ENCODE data around the gene RELL1. TPM values are rescaled to one million over a fixed set of nuclear protein-coding genes. Genes with fewer than 3 reads are reported as not detected.

Gene RELL1
- total RNA-seq, 1 donor from 2014 or later, result 22.2 TPM

DNA sequence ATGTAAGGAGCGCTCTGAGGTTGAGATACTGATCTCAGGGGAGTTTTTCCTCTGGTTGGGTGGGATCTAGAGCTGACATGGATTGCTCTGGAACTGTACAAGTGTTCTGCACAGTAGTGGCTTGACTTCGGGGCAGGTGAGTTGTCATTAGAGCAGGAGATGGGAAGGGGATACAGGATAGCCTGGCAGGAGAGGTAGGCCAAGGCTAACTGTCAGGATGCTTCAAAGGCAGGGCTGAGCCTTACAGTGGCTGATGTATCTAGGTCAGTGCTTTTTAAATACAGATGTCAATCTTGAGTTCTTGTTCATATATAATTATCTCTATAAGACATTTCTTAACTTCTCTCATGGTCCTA is 43.5 kb upstream of the RELL1 start:
- Histone ChIP-seq H3K4me3 (no peak overlapping the region), H3K27me3 (ENCODE audit: low read depth) (no peaks in the 10 kb centered on the region), H3K9me3 (replicated peaks) (no peaks in the 10 kb centered on the region), H3K36me3 (no peaks in the 10 kb centered on the region), H3K4me1 (no peaks in the 10 kb centered on the region), H3K27ac (replicated peaks) (no peak overlapping the region)
- no peak for DNase-seq
- intact Hi-C loops (cut with micrococcal nuclease), result no loop called here
- TF ChIP-seq, protein P1, sequence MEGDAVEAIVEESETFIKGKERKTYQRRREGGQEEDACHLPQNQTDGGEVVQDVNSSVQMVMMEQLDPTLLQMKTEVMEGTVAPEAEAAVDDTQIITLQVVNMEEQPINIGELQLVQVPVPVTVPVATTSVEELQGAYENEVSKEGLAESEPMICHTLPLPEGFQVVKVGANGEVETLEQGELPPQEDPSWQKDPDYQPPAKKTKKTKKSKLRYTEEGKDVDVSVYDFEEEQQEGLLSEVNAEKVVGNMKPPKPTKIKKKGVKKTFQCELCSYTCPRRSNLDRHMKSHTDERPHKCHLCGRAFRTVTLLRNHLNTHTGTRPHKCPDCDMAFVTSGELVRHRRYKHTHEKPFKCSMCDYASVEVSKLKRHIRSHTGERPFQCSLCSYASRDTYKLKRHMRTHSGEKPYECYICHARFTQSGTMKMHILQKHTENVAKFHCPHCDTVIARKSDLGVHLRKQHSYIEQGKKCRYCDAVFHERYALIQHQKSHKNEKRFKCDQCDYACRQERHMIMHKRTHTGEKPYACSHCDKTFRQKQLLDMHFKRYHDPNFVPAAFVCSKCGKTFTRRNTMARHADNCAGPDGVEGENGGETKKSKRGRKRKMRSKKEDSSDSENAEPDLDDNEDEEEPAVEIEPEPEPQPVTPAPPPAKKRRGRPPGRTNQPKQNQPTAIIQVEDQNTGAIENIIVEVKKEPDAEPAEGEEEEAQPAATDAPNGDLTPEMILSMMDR (IDR thresholded peaks at IDR 0.05; ENCODE audit: borderline replicate concordance), result no peak

- intact Hi-C loops (cut with micrococcal nuclease), result no loop called here
Observed at GRCh38 chr4:37728064-37728463, 41.9 kb upstream of the RELL1 start.

DNA sequence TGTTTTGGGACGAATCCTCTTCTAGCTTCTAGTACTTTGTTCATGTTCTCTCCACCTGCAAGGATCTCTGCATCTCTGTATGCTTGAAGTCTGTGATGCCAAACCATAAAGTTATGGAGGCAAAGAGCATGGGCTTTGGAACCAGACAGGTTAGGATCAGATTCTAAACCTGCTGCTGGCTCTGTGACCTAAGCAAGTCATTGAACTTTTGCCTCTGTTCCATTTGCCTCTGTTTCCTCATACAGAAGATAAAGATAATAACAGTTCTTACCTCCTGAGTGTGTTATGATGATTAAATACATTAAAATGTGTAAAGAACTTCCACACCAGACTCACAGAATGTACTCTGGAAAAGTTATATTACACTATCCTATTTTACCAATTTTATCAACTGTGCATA is 41.5 kb upstream of the RELL1 start:
- TF ChIP-seq, protein P1 (IDR thresholded peaks at IDR 0.05; ENCODE audit: borderline replicate concordance), result no peak
- DNase-seq, result no peak
- no peaks in the 10 kb centered on the region for H3K9me3 ChIP-seq (replicated peaks)
- peaks cover under 1% of the 10 kb centered on the region for H3K27me3 ChIP-seq (ENCODE audit: low read depth)
- H3K36me3 ChIP-seq, result no peaks in the 10 kb centered on the region
- no peaks in the 10 kb centered on the region for H3K4me1 ChIP-seq
- H3K4me3 ChIP-seq, result no peak overlapping the region
- intact Hi-C loops (cut with micrococcal nuclease), result no loop called here
- H3K27ac ChIP-seq (replicated peaks), result no peak overlapping the region

More at GRCh38 chr4:37728064-37728463, 41.9 kb upstream of the RELL1 start:
- H3K27me3 ChIP-seq (ENCODE audit: low read depth), result no peaks in the 10 kb centered on the region
- no peaks in the 10 kb centered on the region for H3K9me3 ChIP-seq (replicated peaks)
- DNase-seq, result no peak
- no peak overlapping the region for H3K27ac ChIP-seq (replicated peaks)
- H3K36me3 ChIP-seq, result no peaks in the 10 kb centered on the region
- H3K4me3 ChIP-seq, result no peak overlapping the region
- no peaks in the 10 kb centered on the region for H3K4me1 ChIP-seq
- TF ChIP-seq, protein P1 (IDR thresholded peaks at IDR 0.05; ENCODE audit: borderline replicate concordance), result no peak

DNA sequence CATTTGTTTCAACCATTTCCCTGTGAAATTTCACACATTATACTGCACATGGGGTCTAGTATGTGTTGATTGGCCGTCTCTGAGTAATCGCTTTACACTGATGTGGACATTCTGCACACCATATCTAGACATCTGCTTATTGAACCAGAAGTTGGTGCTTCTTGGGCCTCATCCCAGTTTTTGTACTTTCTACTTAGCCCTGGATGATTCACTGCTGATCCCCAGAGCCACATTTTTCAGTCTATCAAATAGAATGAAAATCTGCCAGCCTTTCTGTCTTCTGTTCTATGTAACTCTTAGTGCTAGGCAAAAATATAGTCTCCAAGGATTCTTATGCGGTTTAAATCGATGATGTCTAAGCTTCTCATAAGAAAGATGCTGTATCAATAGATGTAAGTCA is 40.5 kb upstream of the RELL1 start:
- DNase-seq, result no peak
- TF ChIP-seq, protein P1 (IDR thresholded peaks at IDR 0.05; ENCODE audit: borderline replicate concordance), result no peak
- no peak overlapping the region for H3K27ac ChIP-seq (replicated peaks)
- no peak overlapping the region for H3K4me3 ChIP-seq
- H3K9me3 ChIP-seq (replicated peaks), result no peaks in the 10 kb centered on the region
- intact Hi-C loops (cut with micrococcal nuclease), result no loop called here
- peaks cover 5% of the 10 kb centered on the region for H3K27me3 ChIP-seq (ENCODE audit: low read depth)
- H3K4me1 ChIP-seq, result no peaks in the 10 kb centered on the region
- H3K36me3 ChIP-seq, result no peaks in the 10 kb centered on the region

- Histone ChIP-seq H3K36me3 (no peaks in the 10 kb centered on the region), H3K4me1 (no peaks in the 10 kb centered on the region), H3K27ac (replicated peaks) (no peak overlapping the region), H3K4me3 (no peak overlapping the region), H3K9me3 (replicated peaks) (no peaks in the 10 kb centered on the region), H3K27me3 (ENCODE audit: low read depth) (peaks cover 5% of the 10 kb centered on the region)
- TF ChIP-seq, protein P1 (IDR thresholded peaks at IDR 0.05; ENCODE audit: borderline replicate concordance), result no peak
- DNase-seq, result no peak
- intact Hi-C loops (cut with micrococcal nuclease), result no loop called here
Observed at GRCh38 chr4:37725718-37726117, 39.5 kb upstream of the RELL1 start.

DNA sequence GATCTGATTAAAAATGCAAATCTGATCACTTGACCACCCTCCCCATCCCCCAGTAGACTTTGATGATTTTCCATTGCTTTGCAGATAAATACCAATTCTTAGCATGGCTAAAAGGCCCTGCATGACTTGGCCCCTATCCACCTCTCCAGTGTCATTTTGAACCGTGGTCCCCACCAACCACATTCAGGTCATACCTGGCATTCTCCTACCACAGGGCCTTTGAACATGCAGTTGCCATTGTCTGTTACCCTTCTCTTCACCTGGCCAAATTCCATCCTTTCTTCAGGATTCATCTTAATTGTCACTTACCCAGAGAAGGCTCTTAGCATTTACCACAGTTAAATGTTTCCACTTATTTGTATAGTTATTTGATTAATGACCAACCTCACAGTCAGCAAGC is 36.9 kb upstream of the RELL1 start:
- intact Hi-C loops (cut with micrococcal nuclease), result no loop called here

More for the DNA sequence above, 36.9 kb upstream of the RELL1 start:
- H3K4me1 ChIP-seq, result no peaks in the 10 kb centered on the region
- TF ChIP-seq, protein P1 (IDR thresholded peaks at IDR 0.05; ENCODE audit: borderline replicate concordance), result no peak
- DNase-seq, result no peak
- no peak overlapping the region for H3K4me3 ChIP-seq
- H3K27ac ChIP-seq (replicated peaks), result no peak overlapping the region
- H3K36me3 ChIP-seq, result no peaks in the 10 kb centered on the region
- H3K27me3 ChIP-seq (ENCODE audit: low read depth), result peaks cover 5% of the 10 kb centered on the region
- H3K9me3 ChIP-seq (replicated peaks), result no peaks in the 10 kb centered on the region
